Stomach (tissue), 9 donors: Measurements from ENCODE around the gene ANAPC2. TPM values are rescaled to one million over a fixed set of nuclear protein-coding genes. Genes with fewer than 3 reads are reported as not detected.

Source experiments
- DNase-seq, 2 donors: peaks; one replicate each; pipeline versions ENCODE4 v3.0.0 to v3.0.0-alpha.2; 2013 to 2019
- H3K27ac ChIP-seq, 5 donors: fragments of 200-600 bp in 4 of 5; sonication (generic) in 4 of 5; one replicate each; pipeline ENCODE4 v1.5.1; 2013 to 2019; ENCODE audit warnings: mild to moderate bottlenecking in 1 of 5, moderate library complexity in 1 of 5
- H3K27me3 ChIP-seq, 3 donors: fragments of 200-600 bp; sonication (generic); one replicate each; pipeline ENCODE4 v1.5.1; 2017 to 2019; ENCODE audit warnings: mixed run types in 1 of 3
- H3K36me3 ChIP-seq, 4 donors: fragments of 200-600 bp; sonication (generic); 1 replicate in 3 of 4; 2 replicates in 1 of 4; pipeline ENCODE4 v1.5.1; 2016 to 2019
- H3K4me1 ChIP-seq, 4 donors: fragments of 200-600 bp; sonication (generic); one replicate each; pipeline ENCODE4 v1.5.1; 2016 to 2019
- H3K4me3 ChIP-seq, 4 donors: fragments of 200-600 bp; sonication (generic) in 3 of 4; one replicate each; pipeline ENCODE4 v1.5.1; 2016 to 2019; ENCODE audit warnings: mild to moderate bottlenecking in 1 of 4
- H3K9me3 ChIP-seq, 4 donors: fragments of 200-600 bp; sonication (generic); one replicate each; pipeline ENCODE4 v1.5.1; 2016 to 2019
- EP300 ChIP-seq: sonication (generic); formaldehyde crosslinking; IDR thresholded peaks from one replicate; pipeline ENCODE4 v1.6.1; 2017; ENCODE audit warnings: antibody characterized with exemption
- POLR2A ChIP-seq, 4 donors: fragments of 450-650 bp; IDR thresholded peaks; one replicate each; pipeline ENCODE4 v1.6.1; 2016; ENCODE audit warnings: antibody characterized with exemption in 4 of 4, control low read depth in 2 of 4, mild to moderate bottlenecking in 1 of 4, moderate library complexity in 1 of 4
- POLR2AphosphoS5 ChIP-seq, 3 donors: sonication (generic); formaldehyde crosslinking; IDR thresholded peaks; one replicate each; pipeline ENCODE4 v1.6.1; 2016; ENCODE audit warnings: antibody characterized with exemption in 3 of 3
- WGBS, 5 donors: extraction: QIAGEN DNeasy Blood & Tissue Kit in 3 of 5; methylation state at CpG; one replicate each; pipeline versions ENCODE4 v1.1.5 to v1.1.7; 2013 to 2018; 5-methylcytosine and 5-hydroxymethylcytosine counted together
- intact Hi-C: fragments of 100-400 bp; cut with DNase I; formaldehyde crosslinking; loops from one replicate; pipeline ENCODE4 v1.15.1; 2023; ENCODE audit warnings: low total_unique reads
- polyA plus RNA-seq, 3 donors: library from polyadenylated mRNA; stranded (reverse); fragments of 200-250 nt; gene quantifications; one replicate each; pipeline ENCODE4 v1.2.3, GENCODE V29; 2013
- total RNA-seq, 5 donors: library from RNA; depleted of rRNA; stranded (reverse); fragments of >200 nt; gene quantifications; one replicate each; pipeline versions ENCODE4 v1.1.0 to v1.2.3, GENCODE V29; 2014 to 2016
- TF ChIP-seq, protein P1 (sequence below), 7 experiments: fragments of 450-650 bp in 4 of 7; fragments of 200-600 bp in 3 of 7; sonication (generic) in 3 of 7; IDR thresholded peaks; one replicate each; pipeline ENCODE4 v1.5.1; 2016 to 2019; ENCODE audit warnings: antibody characterized with exemption in 7 of 7, control low read depth in 2 of 7, mild to moderate bottlenecking in 1 of 7
- donor health status: healthy with polysubstance abuse.
- donor health status: Bipolar disorder and iron deficiency.
- donor health status: healthy.

Gene ANAPC2
- total and polyA plus RNA-seq, 8 donors: 26.1 to 147 (median 41.8) TPM

DNA sequence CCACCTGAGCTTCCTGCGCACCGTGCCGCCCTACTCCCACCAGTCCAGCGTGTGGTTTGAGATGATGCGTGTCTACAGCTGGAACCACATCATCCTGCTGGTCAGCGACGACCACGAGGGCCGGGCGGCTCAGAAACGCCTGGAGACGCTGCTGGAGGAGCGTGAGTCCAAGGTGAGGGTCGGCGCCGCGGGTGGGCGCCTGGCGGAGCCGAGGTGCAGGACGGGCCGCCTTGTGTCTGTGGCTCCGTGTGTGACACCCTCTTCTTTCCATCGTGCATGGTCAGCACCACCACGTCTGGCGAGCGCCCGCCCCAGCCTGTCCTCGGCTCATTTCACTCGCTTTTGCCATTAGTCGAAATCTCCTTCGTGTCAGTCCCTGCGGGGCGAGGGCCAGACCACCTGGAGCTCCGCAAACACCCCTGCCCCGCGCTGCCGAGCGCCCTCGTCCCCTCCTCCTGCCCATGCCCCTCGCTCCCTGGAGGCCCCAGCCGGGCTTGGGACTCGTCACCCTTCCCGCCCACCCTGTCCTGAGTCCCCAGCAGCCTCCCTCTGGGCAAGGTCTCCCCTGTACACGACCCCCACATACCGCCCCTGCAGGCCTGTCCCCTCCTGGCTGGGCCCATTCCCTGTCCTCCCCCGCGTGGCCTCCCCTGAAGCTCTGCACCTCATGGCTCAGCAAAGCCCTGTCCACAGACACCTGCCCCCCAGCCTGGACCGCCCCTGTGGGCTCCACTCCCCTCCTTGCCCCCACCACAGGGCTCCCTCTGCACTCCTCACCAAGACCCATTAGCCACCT is 42.4 kb downstream of the ANAPC2 start:
- H3K9me3 ChIP-seq: no peaks in the 10 kb centered on the region
- no peak for DNase-seq
- no peak overlapping the region for H3K27ac ChIP-seq
- intact Hi-C loops: no loop called here
- no peaks in the 10 kb centered on the region for H3K36me3 ChIP-seq
- H3K4me3 ChIP-seq: no peak overlapping the region
- no peaks in the 10 kb centered on the region for H3K4me1 ChIP-seq
- peaks cover 12 to 85% (median 55%) of the 10 kb centered on the region in 3 donors for H3K27me3 ChIP-seq
- TF ChIP-seq, protein P1, sequence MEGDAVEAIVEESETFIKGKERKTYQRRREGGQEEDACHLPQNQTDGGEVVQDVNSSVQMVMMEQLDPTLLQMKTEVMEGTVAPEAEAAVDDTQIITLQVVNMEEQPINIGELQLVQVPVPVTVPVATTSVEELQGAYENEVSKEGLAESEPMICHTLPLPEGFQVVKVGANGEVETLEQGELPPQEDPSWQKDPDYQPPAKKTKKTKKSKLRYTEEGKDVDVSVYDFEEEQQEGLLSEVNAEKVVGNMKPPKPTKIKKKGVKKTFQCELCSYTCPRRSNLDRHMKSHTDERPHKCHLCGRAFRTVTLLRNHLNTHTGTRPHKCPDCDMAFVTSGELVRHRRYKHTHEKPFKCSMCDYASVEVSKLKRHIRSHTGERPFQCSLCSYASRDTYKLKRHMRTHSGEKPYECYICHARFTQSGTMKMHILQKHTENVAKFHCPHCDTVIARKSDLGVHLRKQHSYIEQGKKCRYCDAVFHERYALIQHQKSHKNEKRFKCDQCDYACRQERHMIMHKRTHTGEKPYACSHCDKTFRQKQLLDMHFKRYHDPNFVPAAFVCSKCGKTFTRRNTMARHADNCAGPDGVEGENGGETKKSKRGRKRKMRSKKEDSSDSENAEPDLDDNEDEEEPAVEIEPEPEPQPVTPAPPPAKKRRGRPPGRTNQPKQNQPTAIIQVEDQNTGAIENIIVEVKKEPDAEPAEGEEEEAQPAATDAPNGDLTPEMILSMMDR (IDR thresholded peaks at IDR 0.05): no peak
- TF ChIP-seq POLR2AphosphoS5 (IDR thresholded peaks at IDR 0.05): no peak
- no peak for TF ChIP-seq POLR2A (IDR thresholded peaks at IDR 0.05)
- no peak for TF ChIP-seq EP300
- 48 to 57% (median 50%) methylated on average over 39 to 48 of the region's 49 CpGs for WGBS, 5 donors

DNA sequence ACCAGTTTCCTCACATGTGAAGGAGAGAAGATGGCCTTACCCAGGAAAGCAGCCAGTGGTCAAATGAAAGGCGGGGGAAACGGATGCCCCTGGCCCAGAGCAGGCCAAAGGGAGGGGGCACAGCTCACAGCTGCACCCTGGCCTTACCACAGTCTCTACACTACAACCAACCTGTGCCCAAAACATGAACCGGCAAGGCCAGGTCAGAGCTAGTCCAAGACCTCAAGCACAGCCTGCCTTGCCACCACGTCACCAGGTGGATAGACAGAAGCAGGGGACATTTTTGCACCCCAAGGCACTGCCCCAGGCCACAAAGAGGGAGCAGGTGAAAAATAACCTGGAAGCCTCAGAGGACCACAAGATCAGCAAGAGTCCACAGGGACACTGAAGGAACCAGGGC is 44.9 kb downstream of the ANAPC2 start:
- WGBS, 5 donors: 49 to 76% (median 54%) methylated on average over 4 of the region's 4 CpGs
- no peak for TF ChIP-seq POLR2AphosphoS5 (IDR thresholded peaks at IDR 0.05)
- TF ChIP-seq, protein P1 (IDR thresholded peaks at IDR 0.05): no peak
- no peak for TF ChIP-seq POLR2A (IDR thresholded peaks at IDR 0.05)
- no peak for TF ChIP-seq EP300

DNA sequence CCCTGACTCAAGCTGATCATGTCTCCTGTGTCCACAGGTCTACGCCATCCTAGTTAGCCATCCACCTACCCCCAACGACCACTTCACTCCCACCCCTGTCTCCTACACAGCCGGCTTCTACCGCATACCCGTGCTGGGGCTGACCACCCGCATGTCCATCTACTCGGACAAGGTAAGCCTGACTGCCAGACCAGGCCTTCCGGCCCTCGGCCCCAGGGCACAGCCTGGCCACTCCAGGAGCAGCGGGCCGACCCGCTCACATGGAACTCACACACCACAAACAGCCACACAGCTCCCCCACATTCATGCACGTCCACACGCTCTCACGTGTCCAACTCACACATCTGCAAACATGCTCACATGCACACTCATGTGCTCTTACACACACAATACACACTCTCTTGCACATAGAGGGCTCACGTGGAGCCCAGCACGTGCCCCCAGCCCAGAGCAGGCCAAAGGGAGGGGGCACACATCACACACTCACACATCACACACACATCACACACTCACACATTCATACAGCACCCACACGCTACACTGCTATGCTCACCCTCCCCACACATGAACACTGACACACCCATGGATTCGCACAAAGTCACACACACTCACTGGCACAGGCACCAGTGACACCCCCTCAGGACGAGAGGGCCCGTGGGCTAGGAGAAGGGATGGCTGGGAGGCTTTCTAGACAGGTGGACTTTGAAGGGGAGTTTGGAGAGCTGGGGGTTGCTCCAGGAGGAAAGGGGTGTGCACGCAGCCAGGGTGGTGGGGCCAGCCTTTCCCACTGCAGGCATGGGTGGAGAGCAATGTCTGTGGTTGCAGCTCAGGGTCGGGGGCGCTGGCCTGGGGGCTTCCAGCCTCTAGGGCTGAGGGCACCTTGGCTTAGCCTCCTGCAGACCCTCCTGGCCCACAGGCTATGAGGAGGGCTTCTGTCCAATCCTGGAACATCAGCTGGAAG is 46.1 kb downstream of the ANAPC2 start:
- no peaks in the 10 kb centered on the region for H3K36me3 ChIP-seq
- TF ChIP-seq POLR2AphosphoS5 (IDR thresholded peaks at IDR 0.05) (no peak), POLR2A (IDR thresholded peaks at IDR 0.05) (no peak), EP300 (no peak)
- TF ChIP-seq, protein P1 (IDR thresholded peaks at IDR 0.05): no peak
- H3K27ac ChIP-seq: no peak overlapping the region
- H3K4me1 ChIP-seq: peaks cover 7 to 11% (median 10%) of the 10 kb centered on the region in 4 donors
- DNase-seq: no peak
- H3K9me3 ChIP-seq: no peaks in the 10 kb centered on the region
- intact Hi-C loops: no loop called here
- WGBS, 5 donors: 68 to 74% (median 71%) methylated on average over 22 to 24 of the region's 24 CpGs
- H3K27me3 ChIP-seq: peaks cover 45 to 94% (median 82%) of the 10 kb centered on the region in 3 donors
- H3K4me3 ChIP-seq: no peak overlapping the region

More for the DNA sequence above, 44.9 kb downstream of the ANAPC2 start:
- Histone ChIP-seq H3K36me3 (no peaks in the 10 kb centered on the region), H3K4me3 (no peak overlapping the region), H3K27ac (no peak overlapping the region), H3K27me3 (peaks cover 33 to 94% (median 75%) of the 10 kb centered on the region in 3 donors), H3K9me3 (no peaks in the 10 kb centered on the region), H3K4me1 (peaks cover 6 to 11% (median 10%) of the 10 kb centered on the region in 4 donors)
- no peak for DNase-seq
- intact Hi-C loops: no loop called here
